8988T (cell line): Measurements from ENCODE around the gene HSDL2.
"Not testable (repeated sequence)": the region's sequence is repeated elsewhere in the genome, so short reads cannot be mapped to it uniquely, and the experiment has no call there.

Source experiments
- DNase-seq: peaks from one replicate; pipeline ENCODE4 v3.0.0; 2011

The HSDL2 gene

GRCh38 chr9:112367465-112367864 lies 12.4 kb upstream of the HSDL2 start:
- no peak for DNase-seq

GRCh38 chr9:112369817-112370216 lies 10.1 kb upstream of the HSDL2 start:
- no peak for DNase-seq

- no peak for DNase-seq
Measured at GRCh38 chr9:112371060-112371459, 8.8 kb upstream of the HSDL2 start.

DNA sequence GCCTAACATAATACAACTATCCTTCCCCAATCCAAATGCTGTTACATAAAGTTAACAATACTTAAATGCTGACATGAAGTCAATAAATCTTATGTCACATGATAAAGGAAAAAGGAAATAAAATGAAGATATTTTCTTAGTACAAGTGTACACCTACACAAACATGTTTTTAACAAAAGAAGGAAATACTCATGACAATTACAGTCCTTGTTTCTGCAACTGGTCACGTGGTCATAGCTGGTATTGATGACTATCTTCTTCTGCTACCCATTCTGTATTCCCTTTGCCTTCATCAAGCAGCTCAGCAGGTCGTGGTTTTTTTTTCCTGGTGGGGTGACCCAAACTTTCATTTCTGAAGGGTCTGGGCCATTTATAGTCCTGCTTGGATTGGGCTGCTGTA lies 6.2 kb upstream of the HSDL2 start:
- DNase-seq, result not testable (repeated sequence)

DNA sequence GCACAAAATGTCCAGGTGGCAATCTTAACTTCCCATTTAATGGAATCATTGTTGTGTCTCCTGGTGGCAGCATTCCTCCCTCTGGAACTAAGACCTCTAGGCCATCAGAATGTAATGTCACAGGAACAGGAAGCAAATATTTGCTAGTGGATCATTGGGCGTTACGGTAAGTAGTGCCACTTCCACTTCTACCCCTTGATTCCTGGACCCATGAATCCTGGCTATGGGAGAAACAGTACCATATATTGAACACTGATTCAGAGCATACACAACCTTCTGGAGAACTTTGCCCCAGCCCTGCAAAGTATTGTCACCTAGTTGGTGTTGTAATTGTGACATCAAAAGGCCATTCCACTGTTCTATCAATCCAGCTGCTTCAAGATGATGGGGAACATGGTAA lies 5.7 kb upstream of the HSDL2 start:
- not testable (repeated sequence) for DNase-seq

DNA sequence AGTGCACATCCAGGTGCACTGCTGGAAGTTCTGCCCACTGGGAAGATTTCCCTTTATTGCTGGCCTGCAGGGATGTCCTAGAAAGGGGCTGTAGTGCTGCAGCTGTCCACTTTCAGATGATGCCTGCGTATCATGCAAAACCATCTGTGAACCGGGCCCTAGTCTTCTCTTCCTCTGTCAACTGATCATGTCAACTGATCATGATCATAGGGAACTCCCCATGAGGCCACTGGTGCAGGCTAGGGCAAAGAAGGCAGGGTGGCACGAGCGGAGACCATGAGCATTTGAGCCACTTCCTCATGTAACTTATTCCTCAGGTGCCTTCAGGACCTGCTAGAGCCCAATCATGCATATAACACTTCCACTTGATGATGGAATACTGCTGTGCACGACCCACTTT lies 4.5 kb upstream of the HSDL2 start:
- DNase-seq, result no peak

DNA sequence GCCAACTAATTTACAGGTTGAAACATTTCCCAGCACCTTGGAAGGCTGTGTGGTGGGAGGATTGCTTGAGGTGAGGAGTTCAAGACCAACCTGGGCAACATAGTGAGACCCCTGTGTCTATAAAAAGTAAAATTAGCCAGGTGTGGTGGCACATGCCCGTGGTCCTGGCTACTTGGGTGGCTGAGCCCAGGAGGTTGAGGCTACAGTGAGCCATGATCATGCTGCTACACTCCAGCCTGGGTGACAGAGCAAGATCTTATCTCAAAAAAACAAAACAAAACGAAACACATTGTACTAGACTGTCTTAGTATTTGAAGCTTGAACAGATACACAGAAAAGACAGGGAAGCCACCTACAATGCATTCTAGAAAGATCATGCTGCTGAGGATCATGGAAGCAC lies 2.8 kb upstream of the HSDL2 start:
- DNase-seq, result no peak

DNA sequence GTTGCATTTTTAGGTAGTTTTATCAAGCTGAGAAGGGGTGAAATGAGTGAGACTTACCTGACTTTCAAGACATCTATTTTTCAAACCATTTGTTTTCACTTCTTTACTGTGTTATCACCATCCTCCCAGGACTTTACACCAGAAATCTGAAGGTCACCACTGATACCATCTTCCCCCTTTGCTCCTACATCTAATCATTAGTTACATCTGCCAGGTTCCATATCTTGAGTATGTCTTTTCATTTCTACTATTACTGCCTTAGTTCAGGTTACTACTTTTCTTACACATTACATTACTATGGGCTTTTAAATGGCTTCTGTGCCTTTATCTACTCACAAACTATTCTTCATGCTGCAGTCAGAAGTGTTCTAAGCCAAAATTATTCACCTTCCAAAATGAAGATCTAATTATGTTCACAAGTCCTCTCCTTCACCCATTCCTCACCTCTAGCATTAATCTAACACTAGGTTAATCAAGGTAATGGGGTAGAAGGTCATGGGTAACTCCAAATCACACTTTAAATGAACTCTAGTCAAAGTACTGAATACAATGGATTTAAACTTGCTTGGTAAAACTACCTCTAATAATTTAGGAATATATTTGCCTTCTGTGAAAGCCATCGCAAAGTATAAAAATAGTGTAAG lies 2.1 kb upstream of the HSDL2 start:
- DNase-seq, result no peak

- no peak for DNase-seq
Measured at GRCh38 chr9:112378328-112379176, 1.4 kb upstream of the HSDL2 start.

GRCh38 chr9:112379177-112380101 lies 469 bp upstream of the HSDL2 start:
- peak; percentile 66 for DNase-seq

DNA sequence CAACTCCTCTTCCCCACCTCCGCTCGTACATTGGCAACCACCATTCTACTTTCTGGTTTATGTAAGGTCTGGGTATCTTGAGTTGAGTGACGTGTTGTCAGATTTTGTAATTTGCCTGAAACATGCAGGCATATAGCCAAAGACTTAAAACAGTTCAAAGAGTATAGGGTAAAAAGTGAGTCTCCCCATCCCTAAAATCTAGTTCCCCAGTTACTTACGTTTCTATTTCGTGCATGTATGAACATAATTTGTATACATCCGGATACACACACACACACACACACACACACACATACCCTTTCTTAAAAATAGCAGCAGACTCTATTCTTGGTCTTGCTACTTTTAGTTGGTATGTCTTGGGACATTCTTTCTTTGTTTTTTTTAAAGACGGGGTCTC lies 915 bp downstream of the HSDL2 start:
- no peak for DNase-seq

DNA sequence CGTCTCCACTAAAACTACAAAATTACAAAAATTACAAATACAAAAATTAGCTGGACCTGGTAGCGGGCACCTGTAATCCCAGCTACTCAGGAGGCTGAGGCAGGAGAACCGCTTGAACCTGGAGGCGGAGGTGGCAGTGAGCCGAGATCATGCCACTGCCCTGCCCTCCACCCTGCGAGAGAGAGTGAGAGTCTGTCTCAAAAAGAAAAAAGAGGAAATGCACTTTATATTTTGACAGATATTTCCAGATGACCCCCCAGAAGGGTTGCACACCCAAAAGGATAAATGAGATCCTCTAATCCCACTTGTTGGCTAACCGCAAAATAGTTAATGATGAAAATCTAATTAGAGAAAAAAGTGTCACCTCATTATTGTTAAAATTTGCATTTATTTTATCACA lies 2.2 kb downstream of the HSDL2 start:
- DNase-seq, result no peak

DNA sequence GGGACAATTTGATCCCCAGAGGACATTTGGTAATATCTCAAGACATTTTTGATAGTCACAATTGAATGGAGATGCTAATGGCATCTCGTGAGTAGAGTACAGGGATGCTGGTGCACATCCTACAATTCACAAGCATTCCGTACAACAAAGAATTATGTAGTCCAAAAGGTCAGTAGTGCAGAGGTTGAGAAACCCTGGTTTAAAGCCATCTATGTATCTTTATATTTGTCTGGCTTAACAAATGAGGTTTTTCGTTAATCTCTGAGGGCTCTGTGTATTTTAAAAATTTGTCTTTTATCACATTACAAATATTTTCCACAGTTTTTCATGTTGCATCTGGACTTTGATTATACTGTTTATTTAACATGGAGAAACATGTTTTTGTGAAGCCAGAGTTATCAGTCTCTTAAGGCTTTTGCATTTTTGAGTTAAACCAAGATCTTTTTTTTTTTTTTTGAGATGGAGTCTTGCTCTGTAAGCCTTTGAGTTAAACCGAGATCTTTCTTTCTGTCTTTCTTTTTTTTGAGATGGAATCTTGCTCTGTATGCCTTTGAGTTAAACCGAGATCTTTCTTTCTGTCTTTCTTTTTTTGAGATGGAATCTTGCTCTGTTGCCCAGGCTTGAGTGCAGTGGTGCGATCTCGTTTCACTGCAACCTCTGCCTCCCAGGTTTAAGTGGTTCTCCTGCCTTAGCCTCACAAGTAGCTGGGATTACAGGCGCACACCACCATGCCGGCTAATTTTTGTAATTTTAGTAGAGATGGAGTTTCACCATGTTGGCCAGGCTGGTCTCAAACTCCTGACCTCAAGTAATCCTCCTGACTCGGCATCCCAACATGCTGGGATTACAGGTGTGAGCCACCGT lies 2.8 kb downstream of the HSDL2 start:
- no peak for DNase-seq

DNA sequence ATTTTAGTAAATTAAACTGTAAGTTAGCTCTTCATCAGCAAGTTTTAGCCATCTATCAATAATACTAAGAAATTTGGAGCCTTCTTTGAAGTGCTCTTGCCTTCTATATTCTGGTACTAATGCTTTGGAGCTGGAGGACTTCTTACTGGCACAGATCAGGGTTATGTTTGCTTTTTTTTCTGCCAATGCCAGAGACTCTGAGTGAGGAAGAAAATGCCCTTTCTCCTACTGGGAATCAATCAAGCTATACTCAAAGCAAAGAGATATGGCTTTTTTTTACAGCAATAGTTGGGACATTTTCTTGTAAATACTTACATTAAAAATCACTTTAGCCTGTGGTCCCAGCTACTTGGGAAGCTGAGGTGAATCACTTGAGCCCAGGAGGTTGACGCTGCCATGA lies 4.3 kb downstream of the HSDL2 start:
- no peak for DNase-seq

DNA sequence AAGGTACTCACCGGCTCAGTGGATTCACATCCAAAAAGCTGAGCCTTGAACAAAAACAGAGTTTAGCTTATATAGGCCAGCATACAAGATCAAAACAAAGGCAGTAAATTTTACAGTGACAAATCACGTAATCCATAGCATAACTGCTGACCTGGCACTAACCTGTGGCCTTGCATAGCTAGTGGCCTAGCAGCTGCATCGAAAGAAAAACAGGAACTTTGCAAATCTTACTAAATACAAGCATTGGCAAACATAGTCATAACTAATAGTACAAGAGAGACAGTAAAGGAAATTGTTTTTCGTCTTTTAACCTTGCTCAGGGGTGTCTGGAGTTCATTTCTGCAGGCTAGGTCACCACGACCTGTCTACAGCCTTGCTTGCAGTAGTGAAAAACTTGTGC lies 4.8 kb downstream of the HSDL2 start:
- no peak for DNase-seq

GRCh38 chr9:112387115-112387514 lies 7.2 kb downstream of the HSDL2 start:
- no peak for DNase-seq

GRCh38 chr9:112389897-112390296 lies 10.0 kb downstream of the HSDL2 start:
- not testable (repeated sequence) for DNase-seq

- DNase-seq, result not testable (repeated sequence)
Measured at GRCh38 chr9:112391936-112392560, 12.1 kb downstream of the HSDL2 start.

DNA sequence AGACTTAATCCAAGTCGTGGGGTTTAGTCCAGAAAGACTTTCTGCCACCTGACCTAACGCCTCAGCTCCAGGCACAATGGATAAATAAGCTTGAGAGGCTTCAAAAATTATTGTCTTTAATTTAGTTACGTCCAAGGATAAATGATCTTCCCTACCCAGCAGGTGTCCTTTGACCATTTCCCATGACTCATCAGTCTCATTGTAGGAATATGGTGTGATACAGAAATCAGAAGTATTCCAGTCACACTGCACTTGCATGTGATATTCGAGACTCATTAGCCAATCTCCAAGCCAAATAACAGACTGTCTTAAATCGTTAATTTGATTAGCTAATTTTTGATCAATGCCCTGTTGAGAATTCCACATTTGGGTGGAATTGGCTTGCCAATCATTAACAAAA lies 13.2 kb downstream of the HSDL2 start:
- not testable (repeated sequence) for DNase-seq

DNA sequence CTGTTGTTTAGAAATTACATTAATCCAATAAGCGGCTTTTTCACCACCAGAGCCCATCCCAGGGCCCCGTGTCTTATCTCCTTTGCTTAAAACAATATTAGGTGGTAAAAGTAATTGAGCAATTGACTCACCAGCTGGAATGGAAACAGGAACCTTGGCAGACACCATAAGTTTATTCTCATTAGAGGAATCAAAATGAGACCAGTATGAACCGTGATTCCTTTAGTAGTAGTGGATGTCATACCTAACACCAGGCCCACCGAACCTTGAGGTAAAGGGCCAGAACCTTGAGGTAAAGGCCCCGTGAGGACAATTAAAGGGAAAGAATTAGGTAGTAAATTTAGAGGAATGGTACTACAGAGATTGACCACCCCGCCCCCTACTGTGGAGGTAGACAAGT lies 16.5 kb downstream of the HSDL2 start:
- DNase-seq, result no peak

GRCh38 chr9:112396872-112397271 lies 17.0 kb downstream of the HSDL2 start:
- DNase-seq, result no peak
